ENCODE measurements around the gene RGMB. TPM values are rescaled to one million over a fixed set of nuclear protein-coding genes. Genes with fewer than 3 reads are reported as not detected.
A peak's percentile ranks its signal among the peaks of the same experiment; 100 is the strongest.

The RGMB gene
- total RNA-seq, 2 donors from 2014 or later, result 60.2 to 71.6 TPM

DNA sequence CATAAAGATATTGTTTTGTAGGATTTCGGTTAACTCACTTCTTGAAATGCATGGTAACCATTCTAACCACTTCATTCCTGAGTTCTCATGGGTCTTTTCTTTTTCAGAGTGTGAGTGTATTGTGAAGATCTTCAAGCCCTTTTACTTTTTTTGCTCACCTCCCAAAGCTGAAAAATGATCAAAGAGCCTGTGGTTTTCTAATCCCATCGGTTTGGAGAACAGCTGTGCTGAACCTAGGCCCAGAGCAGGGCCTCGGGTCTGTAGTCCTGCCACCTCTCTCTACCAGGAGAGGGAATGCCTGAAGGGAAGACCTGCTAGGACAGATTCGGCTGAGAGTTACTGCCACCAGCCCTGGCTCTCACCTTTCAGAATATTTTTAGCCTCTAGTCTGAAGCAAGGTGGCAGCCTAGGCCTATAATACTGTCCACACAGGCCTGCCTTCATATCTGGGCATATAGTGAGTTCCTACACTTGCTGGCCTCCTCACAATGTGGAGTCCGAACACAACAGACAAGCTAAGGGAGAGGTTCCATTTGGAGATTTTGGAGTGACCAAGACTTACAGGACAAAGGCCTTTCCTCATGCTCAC lies 13.8 kb downstream of the RGMB start:
- Histone ChIP-seq H3K9ac (ENCODE audit: extremely low read depth, low read length, poor library complexity, severe bottlenecking) (no peak overlapping the region), H3K36me3 (ENCODE audit: control insufficient read depth, insufficient read depth, low read length) (peaks cover 93% of the 10 kb centered on the region), H3K9me3 (ENCODE audit: control insufficient read depth, low read length) (no peaks in the 10 kb centered on the region), H3K4me1 (ENCODE audit: control insufficient read depth, insufficient read depth, low read length) (no peaks in the 10 kb centered on the region), H3K27me3 (ENCODE audit: control insufficient read depth, insufficient read depth, low read length, poor library complexity, severe bottlenecking) (no peaks in the 10 kb centered on the region), H3K4me3 (ENCODE audit: low read length) (no peak overlapping the region), H3K27ac (ENCODE audit: low read depth, low read length) (no peak overlapping the region)
- H3K27ac Mint-ChIP-seq, result no peak overlapping the region
- DNase-seq, result no peak
- H3K9me3 Mint-ChIP-seq, result no peaks in the 10 kb centered on the region
- peaks cover 56% of the 10 kb centered on the region for H3K36me3 Mint-ChIP-seq (ENCODE audit: low read depth)
- 90 to 91% methylated on average over 2 to 5 of the region's 5 CpGs for WGBS, 2 experiments (ENCODE audit: insufficient coverage in 1 of 2, insufficient read length in 1 of 2)
- H3K4me1 Mint-ChIP-seq, result peaks cover 46% of the 10 kb centered on the region
- H3K27me3 Mint-ChIP-seq (ENCODE audit: insufficient read depth), result no peaks in the 10 kb centered on the region
- no peak overlapping the region for H3K4me3 Mint-ChIP-seq
- TF ChIP-seq, protein P1, sequence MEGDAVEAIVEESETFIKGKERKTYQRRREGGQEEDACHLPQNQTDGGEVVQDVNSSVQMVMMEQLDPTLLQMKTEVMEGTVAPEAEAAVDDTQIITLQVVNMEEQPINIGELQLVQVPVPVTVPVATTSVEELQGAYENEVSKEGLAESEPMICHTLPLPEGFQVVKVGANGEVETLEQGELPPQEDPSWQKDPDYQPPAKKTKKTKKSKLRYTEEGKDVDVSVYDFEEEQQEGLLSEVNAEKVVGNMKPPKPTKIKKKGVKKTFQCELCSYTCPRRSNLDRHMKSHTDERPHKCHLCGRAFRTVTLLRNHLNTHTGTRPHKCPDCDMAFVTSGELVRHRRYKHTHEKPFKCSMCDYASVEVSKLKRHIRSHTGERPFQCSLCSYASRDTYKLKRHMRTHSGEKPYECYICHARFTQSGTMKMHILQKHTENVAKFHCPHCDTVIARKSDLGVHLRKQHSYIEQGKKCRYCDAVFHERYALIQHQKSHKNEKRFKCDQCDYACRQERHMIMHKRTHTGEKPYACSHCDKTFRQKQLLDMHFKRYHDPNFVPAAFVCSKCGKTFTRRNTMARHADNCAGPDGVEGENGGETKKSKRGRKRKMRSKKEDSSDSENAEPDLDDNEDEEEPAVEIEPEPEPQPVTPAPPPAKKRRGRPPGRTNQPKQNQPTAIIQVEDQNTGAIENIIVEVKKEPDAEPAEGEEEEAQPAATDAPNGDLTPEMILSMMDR (conservative IDR thresholded peaks at IDR 0.05), result no peak

DNA sequence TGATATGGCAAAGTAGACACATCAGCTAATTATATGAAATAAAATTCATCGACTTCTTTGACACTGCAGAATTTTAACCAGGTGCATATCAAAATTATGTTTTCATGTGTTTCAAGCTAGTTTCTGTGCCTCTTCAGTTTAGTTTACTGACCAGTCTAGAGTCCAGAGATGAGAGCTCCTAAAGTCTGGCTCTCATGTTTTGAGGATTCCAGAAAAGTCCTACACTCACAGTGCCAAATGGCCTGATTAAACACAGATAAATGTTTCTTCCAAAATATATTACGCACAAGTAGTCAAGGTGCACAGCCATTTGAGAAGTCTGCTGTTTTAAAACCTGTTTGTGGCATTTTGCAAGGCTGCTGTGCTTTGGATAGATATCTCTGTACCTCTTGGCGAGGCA lies 15.6 kb downstream of the RGMB start:
- no peaks in the 10 kb centered on the region for H3K27me3 Mint-ChIP-seq (ENCODE audit: insufficient read depth)
- Histone ChIP-seq H3K9ac (ENCODE audit: extremely low read depth, low read length, poor library complexity, severe bottlenecking) (no peak overlapping the region), H3K27me3 (ENCODE audit: control insufficient read depth, insufficient read depth, low read length, poor library complexity, severe bottlenecking) (no peaks in the 10 kb centered on the region), H3K4me1 (ENCODE audit: control insufficient read depth, insufficient read depth, low read length) (no peaks in the 10 kb centered on the region), H3K9me3 (ENCODE audit: control insufficient read depth, low read length) (no peaks in the 10 kb centered on the region), H3K27ac (ENCODE audit: low read depth, low read length) (no peak overlapping the region), H3K4me3 (ENCODE audit: low read length) (no peak overlapping the region), H3K36me3 (ENCODE audit: control insufficient read depth, insufficient read depth, low read length) (peaks cover 89% of the 10 kb centered on the region)
- 94% methylated on average over 2 to 3 of the region's 3 CpGs for whole genome bisulfite sequencing, 2 experiments (ENCODE audit: insufficient coverage in 1 of 2, insufficient read length in 1 of 2)
- TF ChIP-seq, protein P1 (conservative IDR thresholded peaks at IDR 0.05), result no peak
- H3K9me3 Mint-ChIP-seq, result no peaks in the 10 kb centered on the region
- no peak overlapping the region for H3K4me3 Mint-ChIP-seq
- H3K27ac Mint-ChIP-seq, result no peak overlapping the region
- peaks cover 49% of the 10 kb centered on the region for H3K36me3 Mint-ChIP-seq (ENCODE audit: low read depth)
- no peak for DNase-seq
- H3K4me1 Mint-ChIP-seq, result peaks cover 43% of the 10 kb centered on the region

- H3K9ac ChIP-seq (ENCODE audit: extremely low read depth, low read length, poor library complexity, severe bottlenecking), result no peak overlapping the region
- WGBS, 2 experiments (ENCODE audit: insufficient coverage in 1 of 2, insufficient read length in 1 of 2), result 93 to 95% methylated on average over 6 to 7 of the region's 7 CpGs
- no peak overlapping the region for H3K27ac ChIP-seq (ENCODE audit: low read depth, low read length)
- peaks cover 78% of the 10 kb centered on the region for H3K36me3 ChIP-seq (ENCODE audit: control insufficient read depth, insufficient read depth, low read length)
- Mint-ChIP-seq H3K27ac (peak overlapping the region; percentile 12), H3K4me1 (peaks cover 40% of the 10 kb centered on the region), H3K4me3 (no peak overlapping the region), H3K9me3 (no peaks in the 10 kb centered on the region), H3K36me3 (ENCODE audit: low read depth) (peaks cover 48% of the 10 kb centered on the region), H3K27me3 (ENCODE audit: insufficient read depth) (no peaks in the 10 kb centered on the region)
- DNase-seq, result no peak
- H3K4me3 ChIP-seq (ENCODE audit: low read length), result no peak overlapping the region
- TF ChIP-seq, protein P1 (conservative IDR thresholded peaks at IDR 0.05), result no peak
- peaks cover 4% of the 10 kb centered on the region for H3K4me1 ChIP-seq (ENCODE audit: control insufficient read depth, insufficient read depth, low read length)
- no peaks in the 10 kb centered on the region for H3K9me3 ChIP-seq (ENCODE audit: control insufficient read depth, low read length)
- H3K27me3 ChIP-seq (ENCODE audit: control insufficient read depth, insufficient read depth, low read length, poor library complexity, severe bottlenecking), result no peaks in the 10 kb centered on the region
Measured at GRCh38 chr5:98791001-98791519, 17.6 kb downstream of the RGMB start.
